OCI-LY7 (cell line): Measurements from ENCODE around the gene ZSCAN9.

Source experiments
- CTCF ChIP-seq: fragments of 200-600 bp; sonication (generic); conservative IDR thresholded peaks from 2 replicates; pipeline ENCODE4 v1.5.1; 2014; ENCODE audit warnings: mild to moderate bottlenecking, antibody characterized with exemption, low read length, moderate library complexity, mixed read lengths
- EZH2phosphoT487 ChIP-seq: fragments of 200-600 bp; sonication (generic); IDR thresholded peaks from 2 replicates; pipeline ENCODE4 v1.6.1; 2018; ENCODE audit warnings: low read depth, borderline replicate concordance, mild to moderate bottlenecking, mixed run types, antibody characterized with exemption, low read length, moderate library complexity, mixed read lengths

- TF ChIP-seq CTCF (no peak), EZH2phosphoT487 (no peak)
These were observed 15.4 kb downstream of the ZSCAN9 start for GRCh38 chr6:28240471-28240870.
